Astrocyte (in vitro differentiated cells and primary cell): ENCODE measurements around the gene CD164. TPM values are rescaled to one million over a fixed set of nuclear protein-coding genes. Genes with fewer than 3 reads are reported as not detected.

ENCODE experiments used
- DNase-seq: peaks from one replicate; pipeline ENCODE4 v3.0.0-alpha.2; 2010; ENCODE audit warnings: low read depth
- FAIRE-seq: peaks from 2 replicates; lab custom pipeline; 2011; peaks lifted over from hg19 to GRCh38; lab: Jason Lieb, UNC
- H2AFZ ChIP-seq: 2 replicates; pipeline ENCODE4 v1.6.0; 2012; ENCODE audit warnings: low read depth, low read length, inconsistent platforms
- H3K27ac ChIP-seq: 2 replicates; pipeline ENCODE4 v1.5.1; 2011; ENCODE audit warnings: low read depth, low read length, inconsistent platforms
- H3K27me3 ChIP-seq: 2 replicates; pipeline ENCODE4 v1.6.0; 2011; ENCODE audit warnings: low read length, inconsistent platforms; ENCODE audit not compliant: insufficient read depth
- H3K36me3 ChIP-seq: 2 replicates; pipeline ENCODE4 v1.5.1; 2011; ENCODE audit warnings: low read length, inconsistent platforms; ENCODE audit not compliant: insufficient read depth
- H3K4me1 ChIP-seq: 2 replicates; pipeline ENCODE4 v1.5.1; 2011; ENCODE audit warnings: low read length, inconsistent platforms; ENCODE audit not compliant: insufficient read depth
- H3K4me2 ChIP-seq: 2 replicates; pipeline ENCODE4 v1.6.0; 2012; ENCODE audit warnings: low read length, inconsistent platforms
- H3K4me3 ChIP-seq: 2 replicates; pipeline ENCODE4 v1.5.1; 2011; ENCODE audit warnings: low read depth, mild to moderate bottlenecking, low read length, inconsistent platforms; ENCODE audit not compliant: insufficient read depth
- H3K79me2 ChIP-seq: 2 replicates; pipeline ENCODE4 v1.6.0; 2012; ENCODE audit warnings: mild to moderate bottlenecking, low read length, inconsistent platforms; ENCODE audit not compliant: insufficient read depth
- H3K9ac ChIP-seq: 2 replicates; pipeline ENCODE4 v1.6.0; 2012; ENCODE audit warnings: mild to moderate bottlenecking, low read length, inconsistent platforms
- H3K9me3 ChIP-seq: 2 replicates; pipeline ENCODE4 v1.5.1; 2012; ENCODE audit warnings: low read depth, mild to moderate bottlenecking, low read length, inconsistent platforms; ENCODE audit not compliant: insufficient read depth
- H4K20me1 ChIP-seq: 2 replicates; pipeline ENCODE4 v1.6.0; 2012; ENCODE audit warnings: low read length, inconsistent platforms; ENCODE audit not compliant: insufficient read depth
- H3K27ac Mint-ChIP-seq: one replicate; pipeline ENCODE4 v1.8.0; 2021; ENCODE audit warnings: mild to moderate bottlenecking, mixed read lengths; ENCODE audit not compliant: unreplicated experiment
- H3K27me3 Mint-ChIP-seq: one replicate; pipeline ENCODE4 v1.8.0; 2021; ENCODE audit warnings: low read depth, mixed read lengths; ENCODE audit not compliant: unreplicated experiment
- H3K36me3 Mint-ChIP-seq: one replicate; pipeline ENCODE4 v1.8.0; 2021; ENCODE audit warnings: low read depth, mixed read lengths; ENCODE audit not compliant: unreplicated experiment
- H3K4me1 Mint-ChIP-seq: one replicate; pipeline ENCODE4 v1.8.0; 2021; ENCODE audit warnings: low read depth, mixed read lengths; ENCODE audit not compliant: unreplicated experiment
- H3K4me3 Mint-ChIP-seq: one replicate; pipeline ENCODE4 v1.8.0; 2021; ENCODE audit warnings: mild to moderate bottlenecking, moderate library complexity, mixed read lengths; ENCODE audit not compliant: unreplicated experiment
- H3K9me3 Mint-ChIP-seq: one replicate; pipeline ENCODE4 v1.8.0; 2021; ENCODE audit warnings: mild to moderate bottlenecking, mixed read lengths; ENCODE audit not compliant: unreplicated experiment
- EZH2 ChIP-seq: IDR thresholded peaks from 2 replicates; pipeline ENCODE4 v1.6.1; 2012; ENCODE audit warnings: mild to moderate bottlenecking, low read length, inconsistent platforms; ENCODE audit not compliant: insufficient read depth
- total RNA-seq: library from RNA; stranded (reverse); gene quantifications from 2 replicates; pipeline ENCODE4 v1.2.1, GENCODE V29; 2021
- TF ChIP-seq, protein P1 (sequence below): IDR thresholded peaks from 2 replicates; pipeline ENCODE4 v1.5.1; 2011; ENCODE audit warnings: low read depth, mild to moderate bottlenecking, inconsistent platforms, low read length, moderate library complexity; ENCODE audit not compliant: insufficient read depth

CD164 gene
- total RNA-seq, 1 donor from 2014 or later, result 345 TPM

- Histone ChIP-seq H3K9me3 (no peaks in the 10 kb centered on the region), H3K9ac (no peak overlapping the region), H3K4me2 (no peak overlapping the region), H3K4me3 (no peak overlapping the region), H3K36me3 (no peaks in the 10 kb centered on the region), H4K20me1 (no peaks in the 10 kb centered on the region), H3K4me1 (no peaks in the 10 kb centered on the region), H3K27ac (no peak overlapping the region), H2AFZ (no peak overlapping the region), H3K27me3 (no peaks in the 10 kb centered on the region), H3K79me2 (no peaks in the 10 kb centered on the region)
- no peak for FAIRE-seq
- Mint-ChIP-seq H3K4me3 (no peak overlapping the region), H3K9me3 (no peaks in the 10 kb centered on the region), H3K36me3 (peaks cover 2% of the 10 kb centered on the region), H3K27ac (no peak overlapping the region), H3K27me3 (no peaks in the 10 kb centered on the region), H3K4me1 (peaks cover 7% of the 10 kb centered on the region)
- TF ChIP-seq, protein P1, sequence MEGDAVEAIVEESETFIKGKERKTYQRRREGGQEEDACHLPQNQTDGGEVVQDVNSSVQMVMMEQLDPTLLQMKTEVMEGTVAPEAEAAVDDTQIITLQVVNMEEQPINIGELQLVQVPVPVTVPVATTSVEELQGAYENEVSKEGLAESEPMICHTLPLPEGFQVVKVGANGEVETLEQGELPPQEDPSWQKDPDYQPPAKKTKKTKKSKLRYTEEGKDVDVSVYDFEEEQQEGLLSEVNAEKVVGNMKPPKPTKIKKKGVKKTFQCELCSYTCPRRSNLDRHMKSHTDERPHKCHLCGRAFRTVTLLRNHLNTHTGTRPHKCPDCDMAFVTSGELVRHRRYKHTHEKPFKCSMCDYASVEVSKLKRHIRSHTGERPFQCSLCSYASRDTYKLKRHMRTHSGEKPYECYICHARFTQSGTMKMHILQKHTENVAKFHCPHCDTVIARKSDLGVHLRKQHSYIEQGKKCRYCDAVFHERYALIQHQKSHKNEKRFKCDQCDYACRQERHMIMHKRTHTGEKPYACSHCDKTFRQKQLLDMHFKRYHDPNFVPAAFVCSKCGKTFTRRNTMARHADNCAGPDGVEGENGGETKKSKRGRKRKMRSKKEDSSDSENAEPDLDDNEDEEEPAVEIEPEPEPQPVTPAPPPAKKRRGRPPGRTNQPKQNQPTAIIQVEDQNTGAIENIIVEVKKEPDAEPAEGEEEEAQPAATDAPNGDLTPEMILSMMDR, result no peak
- no peak for TF ChIP-seq EZH2
- peak; percentile 60 for DNase-seq
Measured at GRCh38 chr6:109349419-109349987, 32.8 kb downstream of the CD164 start.

- Histone ChIP-seq H3K4me3 (no peak overlapping the region), H3K27ac (no peak overlapping the region), H3K9me3 (no peaks in the 10 kb centered on the region), H3K27me3 (no peaks in the 10 kb centered on the region), H3K4me2 (no peak overlapping the region), H4K20me1 (no peaks in the 10 kb centered on the region), H2AFZ (no peak overlapping the region), H3K4me1 (no peaks in the 10 kb centered on the region), H3K36me3 (no peaks in the 10 kb centered on the region), H3K79me2 (no peaks in the 10 kb centered on the region), H3K9ac (no peak overlapping the region)
- Mint-ChIP-seq H3K27me3 (no peaks in the 10 kb centered on the region), H3K36me3 (peaks cover 2% of the 10 kb centered on the region), H3K4me3 (no peak overlapping the region), H3K9me3 (no peaks in the 10 kb centered on the region), H3K27ac (no peak overlapping the region), H3K4me1 (peaks cover 7% of the 10 kb centered on the region)
- FAIRE-seq, result no peak
- no peak for TF ChIP-seq EZH2
- TF ChIP-seq, protein P1, result no peak
- no peak for DNase-seq
Measured at GRCh38 chr6:109348226-109348625, 34.0 kb downstream of the CD164 start.

DNA sequence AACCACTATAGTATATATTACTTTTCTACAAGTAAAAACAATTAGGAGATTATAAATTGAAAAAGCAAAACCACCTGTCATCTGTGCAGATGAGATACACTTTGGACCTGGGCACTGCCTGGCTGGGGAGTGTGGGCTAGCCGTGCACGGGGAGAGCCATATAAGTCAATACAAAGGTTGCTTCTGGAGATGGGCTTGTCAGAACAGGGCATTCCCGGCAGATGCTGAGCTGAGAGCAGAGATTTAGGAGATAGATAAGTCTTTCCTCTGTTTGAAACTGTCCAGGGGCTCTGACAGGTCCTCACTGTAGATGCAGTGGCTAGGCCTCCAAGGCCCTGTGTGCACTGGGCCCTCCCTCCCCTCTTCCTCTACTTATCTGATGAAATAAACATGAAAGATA, 34.5 kb downstream of the CD164 start:
- no peak overlapping the region for H3K4me3 Mint-ChIP-seq
- Histone ChIP-seq H3K27ac (no peak overlapping the region), H3K9ac (no peak overlapping the region), H3K36me3 (no peaks in the 10 kb centered on the region), H3K4me3 (no peak overlapping the region), H3K79me2 (no peaks in the 10 kb centered on the region), H3K4me2 (no peak overlapping the region), H3K4me1 (no peaks in the 10 kb centered on the region), H3K27me3 (no peaks in the 10 kb centered on the region), H4K20me1 (no peaks in the 10 kb centered on the region), H3K9me3 (no peaks in the 10 kb centered on the region), H2AFZ (no peak overlapping the region)
- no peak overlapping the region for H3K27ac Mint-ChIP-seq
- no peaks in the 10 kb centered on the region for H3K27me3 Mint-ChIP-seq
- TF ChIP-seq, protein P1, result no peak
- no peak for TF ChIP-seq EZH2
- H3K9me3 Mint-ChIP-seq, result no peaks in the 10 kb centered on the region
- no peak for FAIRE-seq
- peaks cover 7% of the 10 kb centered on the region for H3K4me1 Mint-ChIP-seq
- H3K36me3 Mint-ChIP-seq, result no peaks in the 10 kb centered on the region
- DNase-seq, result no peak
